Hematopoietic multipotent progenitor cell treated with erythropoietin and hydrocortisone succinate and interleukin-3 and kit ligand, for 6 days (in vitro differentiated cells): ENCODE results near the gene ARHGEF19.
"Not testable (repeated sequence)": the region's sequence is repeated elsewhere in the genome, so short reads cannot be mapped to it uniquely, and the experiment has no call there.

Source experiments
- DNase-seq: peaks from one replicate; pipeline ENCODE4 v3.0.0-alpha.2; 2015

ARHGEF19 gene

GRCh38 chr1:16212251-16212961, at the start of gene ARHGEF19:
TSS of gene ARHGEF19 (minus strand) at chr1:16212652. CDS start at chr1:16209054, 3,598 bp downstream.
- no peak for DNase-seq

- no peak for DNase-seq
These were observed 49.6 kb upstream of the ARHGEF19 start for GRCh38 chr1:16262067-16262466.

- DNase-seq, result no peak
These were observed 48.4 kb upstream of the ARHGEF19 start for GRCh38 chr1:16260814-16261213.

- DNase-seq, result no peak
These were observed 46.2 kb upstream of the ARHGEF19 start for GRCh38 chr1:16258591-16259135.

- DNase-seq, result no peak
These were observed 45.5 kb upstream of the ARHGEF19 start for GRCh38 chr1:16257968-16258367.

GRCh38 chr1:16257556-16257955, 45.1 kb upstream of the ARHGEF19 start:
- not testable (repeated sequence) for DNase-seq

- DNase-seq, result no peak
These were observed 44.0 kb upstream of the ARHGEF19 start for GRCh38 chr1:16256478-16256877.

- DNase-seq, result no peak
These were observed 41.9 kb upstream of the ARHGEF19 start for GRCh38 chr1:16254263-16254928.

GRCh38 chr1:16253332-16253922, 41.0 kb upstream of the ARHGEF19 start:
- no peak for DNase-seq

GRCh38 chr1:16252912-16253311, 40.5 kb upstream of the ARHGEF19 start:
- DNase-seq, result no peak

- DNase-seq, result no peak
These were observed 38.9 kb upstream of the ARHGEF19 start for GRCh38 chr1:16251381-16251780.

GRCh38 chr1:16250524-16251251, 38.2 kb upstream of the ARHGEF19 start:
- DNase-seq, result no peak

- peak; percentile 33 for DNase-seq
These were observed 37.3 kb upstream of the ARHGEF19 start for GRCh38 chr1:16249596-16250241.

GRCh38 chr1:16248603-16249516, 36.4 kb upstream of the ARHGEF19 start:
- DNase-seq, result peak; percentile 95

- no peak for DNase-seq
These were observed 35.6 kb upstream of the ARHGEF19 start for GRCh38 chr1:16248007-16248436.

GRCh38 chr1:16247441-16247840, 35.0 kb upstream of the ARHGEF19 start:
- DNase-seq, result no peak

GRCh38 chr1:16246961-16247360, 34.5 kb upstream of the ARHGEF19 start:
- no peak for DNase-seq

GRCh38 chr1:16246239-16246638, 33.8 kb upstream of the ARHGEF19 start:
- DNase-seq, result not testable (repeated sequence)

- no peak for DNase-seq
These were observed 33.2 kb upstream of the ARHGEF19 start for GRCh38 chr1:16245476-16246196.

- DNase-seq, result no peak
These were observed 32.3 kb upstream of the ARHGEF19 start for GRCh38 chr1:16244650-16245285.
